CD4-positive, alpha-beta T cell treated with Interleukin-15 for 4 hours (primary cell): ENCODE results near the gene FGGY.
"Not testable (repeated sequence)": the region's sequence is repeated elsewhere in the genome, so short reads cannot be mapped to it uniquely, and the experiment has no call there.

Experiments
- DNase-seq: peaks from one replicate; pipeline ENCODE4 v3.0.0-alpha.2; 2020; ENCODE audit warnings: low spot score

The FGGY gene

DNA sequence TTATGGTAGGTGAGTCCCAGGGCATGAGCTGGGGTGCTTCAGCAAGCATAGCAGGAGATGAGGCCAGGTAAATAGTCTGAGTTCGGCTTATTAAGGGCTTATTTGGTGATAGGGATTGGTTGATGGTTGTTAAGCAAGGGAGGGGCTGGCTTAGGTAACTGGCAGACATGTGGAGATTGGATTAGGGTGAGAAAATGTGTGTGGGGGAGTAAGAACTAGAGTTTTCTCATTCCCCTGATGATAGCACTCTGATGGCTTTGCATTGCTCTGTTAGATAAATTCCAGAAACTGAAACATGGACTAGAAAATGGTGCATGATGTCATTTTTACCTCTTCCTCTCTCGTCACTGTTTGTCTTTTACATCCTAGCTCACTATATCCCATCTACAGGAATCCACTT, 53.6 kb downstream of the FGGY start:
- DNase-seq: no peak

DNA sequence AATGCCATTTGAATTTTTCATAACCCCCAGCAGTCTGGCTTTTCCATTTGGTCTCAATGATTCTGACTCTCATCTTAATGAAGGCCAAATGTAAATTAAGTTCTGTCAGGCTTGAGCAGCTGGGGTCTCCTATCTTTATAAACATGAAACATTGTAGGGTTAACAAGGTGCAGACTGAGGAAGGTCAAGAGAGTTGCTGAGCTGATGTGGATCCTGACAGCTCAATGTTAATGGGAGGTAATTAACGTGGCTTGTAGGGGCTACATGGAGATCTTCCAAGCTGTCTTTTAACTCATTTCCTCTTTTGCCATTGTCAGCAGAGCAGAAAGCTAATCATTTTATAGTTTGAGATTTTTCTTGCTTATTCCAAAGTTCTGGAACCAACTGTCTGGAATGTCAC, 55.2 kb downstream of the FGGY start:
- no peak for DNase-seq

DNA sequence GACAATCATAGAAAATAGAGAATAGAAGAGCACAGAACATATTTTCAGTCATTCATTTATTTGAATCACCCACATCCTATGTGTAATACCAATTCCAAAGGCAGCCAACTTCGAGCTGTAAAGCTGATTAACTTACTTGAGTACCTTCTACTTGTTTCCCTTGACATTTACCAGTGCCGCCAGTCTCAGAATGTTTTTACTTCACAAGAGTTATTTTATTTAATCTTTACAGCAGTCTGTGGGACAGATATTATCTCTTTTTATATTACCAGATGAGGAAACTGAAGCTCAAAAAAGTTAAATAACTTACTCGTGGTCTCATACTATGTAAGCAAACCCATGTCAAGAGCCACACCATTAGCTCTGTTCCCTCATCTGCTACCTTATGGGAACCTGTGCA, 56.6 kb downstream of the FGGY start:
- no peak for DNase-seq

DNA sequence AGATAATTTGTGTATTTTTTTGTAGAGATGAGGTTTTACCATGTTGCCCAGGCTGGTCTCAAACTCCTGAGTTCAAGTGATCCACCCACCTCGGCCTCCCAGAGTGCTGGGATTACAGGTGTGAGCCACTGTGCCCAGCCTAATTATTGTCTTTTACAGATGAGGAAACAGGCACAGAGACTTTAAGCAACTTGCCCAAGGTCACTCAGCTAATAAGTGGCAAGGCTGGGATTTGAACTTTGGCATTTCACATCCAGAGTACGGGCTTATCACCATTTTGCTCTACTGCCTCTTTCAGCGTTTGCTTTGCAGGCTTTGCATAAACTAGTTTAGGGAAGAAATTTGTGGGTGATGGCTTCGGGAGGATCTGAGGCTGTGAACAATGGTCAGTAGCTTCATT, 57.3 kb downstream of the FGGY start:
- not testable (repeated sequence) for DNase-seq

DNA sequence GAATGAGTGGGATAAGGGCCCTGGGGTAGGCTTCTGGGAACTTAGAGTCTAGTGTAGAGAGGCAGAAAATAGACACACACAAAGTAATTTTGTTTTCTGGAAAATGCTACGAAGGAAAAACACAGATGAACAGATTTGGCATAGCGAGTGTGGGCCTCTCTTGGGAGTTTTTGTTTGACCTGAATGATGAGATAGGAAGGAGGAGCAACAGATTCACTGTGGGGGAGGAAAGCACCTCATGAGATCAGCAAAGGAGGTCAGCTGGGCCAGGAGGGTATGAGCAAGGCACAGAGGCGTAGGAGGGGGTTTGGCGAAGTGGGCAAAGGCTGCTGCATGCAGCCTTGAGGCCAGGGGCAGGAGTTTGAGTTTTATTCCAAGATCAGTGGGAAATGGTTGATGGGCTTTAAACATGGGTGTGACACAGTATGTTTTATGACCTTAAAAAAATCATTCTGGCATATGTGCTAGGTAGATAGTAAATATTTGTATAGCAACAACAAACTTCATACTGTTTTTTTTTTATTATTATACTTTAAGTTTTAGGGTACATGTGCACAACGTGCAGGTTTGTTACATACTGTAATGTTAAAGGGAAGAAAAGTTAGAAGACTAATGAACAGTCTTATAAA, 57.9 kb downstream of the FGGY start:
- no peak for DNase-seq

DNA sequence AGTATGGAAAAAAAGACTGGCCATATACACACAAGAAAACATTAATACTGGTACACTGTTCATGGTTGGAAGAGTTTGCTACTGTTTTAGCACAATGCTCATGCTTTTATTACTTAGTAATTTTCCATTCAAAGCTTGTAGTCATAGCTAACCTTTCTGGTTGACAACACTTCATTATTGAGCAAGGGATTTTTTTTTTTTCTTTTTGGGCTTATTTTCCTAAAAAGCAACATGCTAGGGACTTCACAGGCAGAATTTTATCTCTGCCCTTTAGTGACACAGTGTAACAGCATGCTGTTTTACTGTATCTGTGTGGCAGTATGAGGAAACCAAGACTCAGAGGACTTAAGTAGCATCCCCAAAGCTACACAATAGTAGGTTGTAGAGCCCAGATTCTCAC, 58.5 kb downstream of the FGGY start:
- no peak for DNase-seq

DNA sequence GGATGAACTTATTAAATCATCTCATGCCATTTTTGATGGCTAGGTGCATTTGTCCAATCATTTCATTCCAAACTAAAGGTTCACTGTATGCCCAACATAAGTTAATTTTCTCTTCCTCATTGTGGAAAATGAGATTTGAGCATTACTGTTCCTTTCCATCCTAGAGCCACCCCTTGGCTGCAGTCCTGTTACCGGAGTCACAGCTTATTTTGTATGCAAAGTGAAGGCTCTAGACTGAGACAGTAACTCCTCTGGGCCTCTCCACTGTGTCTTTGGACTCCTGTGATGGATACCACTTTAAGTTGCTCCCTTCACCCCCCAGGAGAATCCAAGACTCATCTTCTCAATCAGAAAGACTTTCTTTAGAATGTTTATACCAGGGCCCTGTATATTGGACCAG, 59.7 kb downstream of the FGGY start:
- DNase-seq: no peak

DNA sequence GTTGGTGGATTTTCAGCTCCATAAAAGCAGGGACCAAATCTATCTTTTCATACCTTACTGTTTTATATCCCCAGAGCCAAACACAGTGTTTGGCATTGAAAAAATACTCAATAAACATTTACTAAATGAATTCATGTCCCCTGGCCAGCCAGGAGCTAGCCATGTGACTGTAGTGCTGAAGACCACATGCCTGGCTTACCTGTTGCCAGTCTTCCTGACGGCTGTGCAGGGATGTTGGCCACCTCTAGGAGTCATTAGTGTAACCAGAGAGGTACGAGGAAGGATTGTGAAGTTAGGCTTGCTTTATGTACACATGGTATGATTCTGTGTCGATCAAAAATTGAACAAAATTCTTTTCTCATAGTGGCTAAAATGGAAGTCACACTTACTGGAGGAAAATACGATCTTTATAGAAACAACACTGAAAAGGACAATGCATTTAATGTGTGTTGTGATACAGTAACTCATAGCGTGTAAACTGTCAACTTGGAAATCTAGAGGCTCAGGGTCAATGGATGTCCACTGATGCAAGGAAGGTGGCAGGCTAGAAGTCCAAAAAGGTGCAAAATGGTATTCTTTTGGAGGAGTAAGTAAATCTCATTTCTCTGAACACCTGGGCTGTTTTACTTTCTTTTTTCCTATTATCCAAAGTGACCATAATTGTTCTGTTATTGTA, 60.9 kb downstream of the FGGY start:
- no peak for DNase-seq

DNA sequence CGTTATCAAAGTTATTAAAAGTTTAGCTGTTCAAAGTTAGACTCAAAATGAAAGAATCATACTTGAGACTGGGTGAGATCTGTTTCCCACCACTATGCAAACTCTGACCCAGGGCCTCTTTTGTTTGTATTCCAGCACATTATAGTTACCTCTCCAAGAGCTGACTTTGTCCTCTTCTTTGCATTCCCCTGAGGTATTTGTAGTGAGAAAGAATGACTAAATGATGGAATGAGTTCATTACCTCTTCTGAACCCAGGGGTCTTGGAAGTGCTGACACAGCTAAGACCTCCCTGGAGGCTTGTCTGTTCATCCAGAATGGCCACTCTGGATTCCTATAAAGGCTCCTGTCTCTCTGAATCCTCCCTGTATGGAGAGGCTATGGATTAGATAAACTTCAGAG, 62.4 kb downstream of the FGGY start:
- no peak for DNase-seq

DNA sequence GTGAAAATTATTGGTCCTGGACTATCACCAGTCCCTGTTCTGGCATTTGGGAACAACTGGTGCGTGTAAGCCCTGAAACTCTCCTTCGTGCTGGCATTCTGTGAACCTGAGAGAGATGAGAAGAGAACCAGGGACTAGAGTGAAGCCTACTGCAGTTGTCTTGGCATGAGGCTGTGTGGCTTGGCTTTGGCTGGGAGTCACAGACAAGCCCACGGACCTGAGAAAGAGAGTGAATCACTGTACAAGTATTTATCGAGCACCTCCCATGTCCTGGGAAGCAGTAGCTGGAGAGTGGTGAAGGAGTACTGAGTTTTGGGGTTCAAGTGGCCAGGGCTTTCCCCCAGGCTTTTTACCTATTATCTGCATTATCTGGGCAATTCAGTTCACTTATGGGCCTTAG, 63.3 kb downstream of the FGGY start:
- no peak for DNase-seq

DNA sequence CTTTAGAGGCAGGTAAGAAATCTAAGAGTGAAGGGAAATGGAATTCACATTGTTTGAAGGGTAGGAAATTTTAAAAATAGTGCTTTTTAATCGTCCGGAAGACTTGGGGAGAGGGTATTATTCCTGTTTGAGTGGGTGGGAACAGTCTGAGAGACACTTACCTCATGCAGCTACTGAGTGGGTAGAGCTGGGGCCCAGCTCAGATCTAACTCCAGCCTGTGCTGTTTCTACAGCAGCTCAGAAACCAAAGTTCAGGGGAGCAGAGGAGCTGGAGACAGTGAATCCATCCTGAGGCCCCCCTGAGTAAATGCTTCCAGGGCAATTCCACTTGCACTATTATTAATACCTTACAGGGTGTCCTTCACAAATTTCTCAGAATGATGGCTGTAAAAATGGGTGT, 63.8 kb downstream of the FGGY start:
- DNase-seq: no peak

DNA sequence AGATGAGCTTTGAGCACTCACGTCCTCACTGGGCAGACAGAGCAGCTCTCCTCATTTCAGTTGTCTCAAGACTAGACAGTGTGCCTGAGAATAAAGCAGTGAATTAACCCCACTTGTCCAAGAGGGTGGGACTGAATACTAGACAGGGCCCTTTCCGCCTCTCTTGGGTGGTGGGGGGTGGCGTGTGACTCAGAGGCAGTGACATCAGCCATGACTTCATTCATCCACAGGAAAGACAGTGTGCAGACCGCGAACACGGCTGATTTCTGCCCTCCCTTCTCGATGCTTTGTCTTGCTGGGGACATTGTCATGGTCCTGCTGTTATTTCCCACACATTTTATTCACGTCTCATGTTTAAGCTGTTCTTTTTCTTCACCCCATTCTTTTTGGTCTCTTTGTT, 64.9 kb downstream of the FGGY start:
- DNase-seq: no peak

DNA sequence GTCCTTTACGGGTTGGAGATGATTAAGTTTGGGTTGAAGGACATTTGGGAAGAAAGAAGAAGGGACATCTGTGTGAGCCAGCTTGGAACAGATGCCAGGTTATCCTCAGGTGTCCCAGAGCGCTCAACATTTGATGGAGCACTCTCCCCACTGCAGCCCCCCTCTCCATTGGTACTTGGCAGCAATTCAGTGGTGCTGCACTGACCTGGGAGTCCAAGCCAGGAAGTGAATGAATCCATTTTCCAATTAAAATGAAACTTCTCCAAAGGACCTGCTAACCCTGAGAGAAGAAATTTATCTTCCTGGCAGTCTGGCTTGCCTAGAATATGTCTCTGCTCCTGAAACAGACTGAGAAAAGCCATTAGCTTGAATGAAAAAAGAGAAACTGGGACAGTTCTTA, 67.1 kb downstream of the FGGY start:
- no peak for DNase-seq

DNA sequence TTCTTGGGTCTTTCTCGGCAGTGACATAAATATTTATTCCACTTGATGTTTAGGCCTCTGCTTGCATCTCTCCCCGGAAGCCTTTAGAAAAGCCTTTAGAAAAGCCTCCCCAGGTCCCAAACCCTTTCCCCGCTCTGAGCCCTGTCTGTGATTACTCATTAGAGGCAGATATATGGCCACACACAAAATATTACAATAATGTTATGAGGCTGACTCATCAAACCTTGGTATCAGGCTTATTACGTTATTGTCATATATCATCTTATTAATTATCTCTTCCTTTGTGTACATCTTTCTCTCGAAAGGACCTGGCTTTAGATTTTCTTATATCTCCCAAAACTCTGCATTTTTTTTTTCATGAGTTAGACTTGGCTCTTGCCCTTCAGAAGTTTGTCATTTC, 69.5 kb downstream of the FGGY start:
- no peak for DNase-seq

DNA sequence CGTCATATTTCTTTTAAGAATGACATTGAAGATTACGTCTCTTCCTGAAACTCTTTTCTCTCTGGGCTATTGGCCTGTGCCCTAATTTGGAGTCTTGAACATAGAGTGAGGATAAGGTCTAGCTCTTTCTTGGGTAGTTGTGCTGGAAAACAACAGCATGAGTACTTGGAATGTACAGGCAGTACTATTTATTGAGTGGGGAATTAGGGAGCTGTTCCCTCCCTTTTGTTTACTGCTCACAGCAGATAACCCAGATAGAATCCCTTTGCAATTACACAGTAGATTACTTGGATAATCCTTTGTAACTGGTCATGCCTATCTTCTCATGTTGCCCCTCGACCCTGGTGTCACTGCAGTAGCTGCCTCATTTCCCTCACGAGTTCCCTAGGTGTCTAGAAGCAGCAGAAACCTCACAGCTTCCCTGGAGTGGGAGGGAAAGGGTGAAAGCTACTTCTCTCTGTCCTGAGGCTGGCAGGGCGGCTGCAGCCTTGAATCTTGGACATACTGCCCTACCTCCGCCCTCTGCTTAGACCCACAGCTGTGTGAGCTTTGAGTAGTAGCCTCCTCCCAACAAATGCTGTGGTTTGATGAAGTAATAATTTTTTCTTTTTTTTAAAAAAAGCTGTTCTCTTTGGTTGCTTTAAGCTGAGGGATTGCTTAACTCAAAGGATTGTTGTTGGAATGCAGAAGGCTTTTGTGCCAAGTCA, 70.6 kb downstream of the FGGY start:
- DNase-seq: no peak

DNA sequence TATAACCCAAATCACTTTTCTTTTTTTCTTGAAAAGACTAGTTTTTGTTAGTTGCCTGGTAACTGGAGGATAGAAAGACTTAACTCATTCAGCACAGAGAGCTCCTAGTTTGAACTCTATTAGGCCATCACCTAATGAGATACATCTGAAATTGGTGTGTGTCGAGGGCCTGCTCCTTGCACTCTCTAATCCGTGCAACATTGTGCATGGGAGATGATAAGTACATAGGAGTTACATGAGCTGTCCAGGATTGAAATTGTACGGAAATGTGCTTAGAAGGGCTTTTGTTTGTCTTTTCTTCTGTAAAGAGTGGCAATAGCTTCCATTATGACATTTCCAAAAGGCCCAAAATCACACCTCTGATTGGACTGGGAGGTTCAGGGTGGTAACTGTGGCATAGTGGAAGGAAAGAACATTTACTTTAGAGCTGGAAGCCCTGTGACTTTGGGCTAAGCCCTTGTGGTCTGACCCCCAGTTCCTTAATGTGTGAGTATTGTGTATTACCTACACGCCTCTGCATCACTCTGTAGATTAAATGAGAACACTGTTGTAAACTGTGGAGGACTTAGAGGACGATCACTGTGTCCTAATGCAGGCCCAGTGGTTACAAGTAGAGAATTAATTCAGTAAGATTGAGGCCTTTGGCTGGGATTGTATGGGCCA, 71.2 kb downstream of the FGGY start:
- DNase-seq: no peak

DNA sequence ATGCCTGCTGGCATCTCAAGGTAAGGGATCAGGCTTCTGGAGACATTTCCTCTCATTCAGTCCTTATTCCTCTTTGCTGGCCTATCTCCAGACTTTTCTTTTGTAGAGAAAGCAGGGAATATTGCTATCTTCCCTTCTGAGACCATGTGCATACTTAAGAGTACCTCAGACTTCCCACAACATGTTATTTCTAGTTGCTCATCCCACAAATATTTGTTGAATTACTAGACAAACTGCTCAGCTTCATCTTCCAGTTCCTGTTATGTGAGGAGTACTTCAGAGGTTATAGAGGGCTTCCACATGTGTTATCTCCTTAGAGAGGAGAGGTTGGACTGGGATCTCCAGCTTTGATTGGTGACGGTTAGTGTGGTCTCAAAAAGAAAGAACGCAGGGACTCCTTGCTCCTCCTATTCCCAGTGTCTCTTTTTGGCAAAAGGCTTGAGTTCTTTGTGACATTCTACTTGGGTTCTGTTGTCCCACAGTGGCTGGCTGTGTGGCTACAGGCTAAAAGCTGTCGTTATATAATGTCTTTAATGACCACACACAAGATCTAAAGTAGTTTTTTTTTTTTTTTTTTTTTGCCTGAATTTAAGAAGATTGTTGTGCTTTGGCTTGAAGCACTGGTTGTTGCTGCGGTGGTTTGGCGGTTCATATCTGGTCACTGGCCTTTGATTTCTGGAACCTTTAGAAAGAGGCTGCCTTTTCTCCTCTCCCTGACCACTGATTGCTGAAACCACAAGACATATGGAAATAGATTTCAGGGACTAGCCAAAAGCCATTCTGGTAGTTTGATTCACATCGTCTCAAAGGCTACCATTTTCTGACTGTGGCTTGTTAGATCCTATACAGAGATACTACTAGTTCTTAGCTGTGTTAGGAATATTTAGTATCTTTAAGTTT, 78.7 kb downstream of the FGGY start:
- no peak for DNase-seq

DNA sequence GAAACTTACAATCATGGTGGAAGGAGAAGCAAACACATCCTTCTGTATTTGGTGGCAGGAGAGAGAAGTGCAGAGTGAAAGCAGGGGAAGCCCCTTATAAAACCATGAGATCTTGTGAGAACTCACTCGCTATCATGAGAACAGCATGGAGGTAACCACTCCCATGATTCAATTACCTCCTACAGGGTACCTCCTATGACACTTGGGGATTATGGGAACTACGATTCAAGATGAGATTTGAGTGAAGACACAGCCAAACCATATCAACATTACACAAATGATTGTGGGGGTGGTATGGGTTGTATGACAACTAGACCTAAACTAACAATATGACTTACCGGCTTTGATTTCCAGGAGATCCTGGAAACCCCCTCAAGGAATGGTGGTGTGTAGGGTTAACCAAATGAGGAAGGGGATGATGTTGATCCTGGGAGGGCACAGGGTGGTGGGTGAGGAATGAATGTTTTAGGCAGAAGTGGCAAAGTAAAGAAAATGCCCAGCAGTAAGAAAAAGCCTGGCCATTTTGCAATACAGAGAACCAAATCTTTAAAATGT, 80.5 kb downstream of the FGGY start:
- DNase-seq: no peak

DNA sequence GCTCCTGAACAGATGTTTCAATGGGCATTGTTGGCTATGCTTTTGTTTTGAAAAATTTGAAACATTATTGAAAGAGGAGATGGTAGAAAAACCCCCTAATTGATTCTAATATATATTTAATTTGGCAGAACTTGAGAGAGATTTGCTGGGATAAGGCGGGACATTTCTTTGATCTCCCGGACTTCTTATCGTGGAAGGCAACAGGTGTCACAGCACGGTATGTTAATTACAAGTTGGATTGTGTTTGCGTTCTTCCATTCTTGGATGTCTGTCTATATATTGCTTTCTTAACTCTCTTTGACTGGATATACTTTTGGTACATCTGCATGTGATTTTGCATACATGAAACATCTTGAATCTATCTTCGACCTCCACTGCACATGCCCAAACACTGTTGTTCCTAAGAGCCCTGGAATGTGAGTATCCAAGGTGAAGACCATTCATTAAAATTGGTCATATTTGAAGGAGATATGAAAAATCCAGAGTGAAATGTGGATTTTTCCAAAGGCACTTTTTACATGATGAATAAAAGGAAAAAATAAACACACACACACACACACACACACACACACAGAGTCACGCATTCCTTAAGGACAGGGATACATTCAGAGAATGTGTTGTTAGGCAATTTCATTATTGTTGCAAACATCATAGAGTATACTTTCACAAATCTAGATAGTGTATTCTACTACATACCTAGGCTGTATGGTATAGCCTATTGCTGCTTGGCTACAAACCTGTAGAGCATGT, 81.9 kb downstream of the FGGY start:
- DNase-seq: no peak

DNA sequence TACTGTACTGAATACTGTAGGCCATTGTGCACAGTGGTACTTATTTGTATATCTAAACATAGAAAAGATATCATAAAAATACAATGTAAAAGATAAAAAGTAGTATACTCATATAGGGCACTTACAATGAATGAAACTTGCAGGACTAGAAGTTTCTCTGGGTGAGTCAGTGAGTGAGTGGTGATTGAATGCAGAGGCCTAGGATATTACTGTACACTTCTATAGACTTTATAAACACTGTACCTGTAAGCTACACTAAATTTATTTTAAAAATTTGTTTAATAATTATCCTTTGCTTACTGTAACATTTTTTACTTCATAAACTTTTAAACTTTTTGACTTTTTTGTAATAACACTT, 82.5 kb downstream of the FGGY start:
- no peak for DNase-seq

DNA sequence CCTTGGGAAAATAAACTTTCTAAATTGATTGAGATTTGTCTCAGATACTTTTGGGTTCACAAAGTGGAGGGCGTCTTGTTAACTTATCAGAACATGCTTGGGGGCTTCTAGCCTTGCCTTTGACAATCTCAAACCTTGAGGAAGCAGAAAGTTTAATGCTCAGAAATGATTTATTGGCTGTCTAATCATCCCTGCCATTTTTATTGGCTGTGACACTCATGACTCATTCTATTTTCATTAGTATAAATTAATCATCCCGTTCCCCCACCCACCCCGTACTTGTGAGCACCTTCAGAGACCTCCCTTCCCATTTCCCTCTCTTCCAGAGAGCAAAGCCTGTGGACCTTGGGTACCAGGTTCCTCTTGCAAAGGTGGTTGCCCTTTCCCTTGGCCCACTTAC, 87.1 kb downstream of the FGGY start:
- no peak for DNase-seq
